ENCODE results near the gene CDH12. TPM values are rescaled to one million over a fixed set of nuclear protein-coding genes. Genes with fewer than 3 reads are reported as not detected.

CDH12 gene
- polyA plus RNA-seq, 2 of the 4 experiments (the other 2 are of a cell fraction) = 0.04 TPM; not detected in 1

DNA sequence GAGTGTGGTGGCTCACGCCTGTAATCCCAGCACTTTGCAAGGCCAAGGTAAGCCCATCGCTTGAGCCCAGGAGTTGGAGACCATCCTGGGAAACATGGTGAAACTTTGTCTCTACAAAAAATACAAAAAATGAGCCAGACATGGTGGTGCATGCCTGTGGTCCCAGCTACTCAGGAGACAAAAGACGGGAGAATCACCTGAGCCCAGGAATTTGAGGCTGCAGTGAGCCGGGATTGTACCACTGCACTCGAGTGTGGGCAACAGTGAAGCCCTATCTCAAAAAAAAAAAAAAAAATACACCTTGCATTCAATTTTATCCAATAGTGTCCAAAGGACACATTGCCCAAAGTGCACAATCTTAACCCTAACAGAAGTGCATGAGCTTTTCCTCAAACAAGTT lies 372.8 kb downstream of the CDH12 start:
- ChIA-PET POLR2A (no interaction called here), CTCF (no interaction called here)
- Histone ChIP-seq H3K4me1 (no peaks in the 10 kb centered on the region), H3K4me2 (no peak overlapping the region), H3K4me3 (no peak overlapping the region), H3K9me3 (no peaks in the 10 kb centered on the region), H3K27ac (no peak overlapping the region)
- ATAC-seq (no peak), DNase-seq (ENCODE audit: low read depth in 1 of 2, low spot score in 1 of 2) (no peak), FAIRE-seq (no peak)
- WGBS (ENCODE audit: missing lambda C conversion rate) = 7% methylated on average over 5 of the region's 5 CpGs
- no peak for TF ChIP-seq NPAS2 (CRISPR knock-in tag; IDR thresholded peaks at IDR 0.05; ENCODE audit: borderline replicate concordance)
- TF ChIP-seq ESRRA (IDR thresholded peaks at IDR 0.05; ENCODE audit: borderline replicate concordance, low read length) = no peak
- TF ChIP-seq, protein P1, sequence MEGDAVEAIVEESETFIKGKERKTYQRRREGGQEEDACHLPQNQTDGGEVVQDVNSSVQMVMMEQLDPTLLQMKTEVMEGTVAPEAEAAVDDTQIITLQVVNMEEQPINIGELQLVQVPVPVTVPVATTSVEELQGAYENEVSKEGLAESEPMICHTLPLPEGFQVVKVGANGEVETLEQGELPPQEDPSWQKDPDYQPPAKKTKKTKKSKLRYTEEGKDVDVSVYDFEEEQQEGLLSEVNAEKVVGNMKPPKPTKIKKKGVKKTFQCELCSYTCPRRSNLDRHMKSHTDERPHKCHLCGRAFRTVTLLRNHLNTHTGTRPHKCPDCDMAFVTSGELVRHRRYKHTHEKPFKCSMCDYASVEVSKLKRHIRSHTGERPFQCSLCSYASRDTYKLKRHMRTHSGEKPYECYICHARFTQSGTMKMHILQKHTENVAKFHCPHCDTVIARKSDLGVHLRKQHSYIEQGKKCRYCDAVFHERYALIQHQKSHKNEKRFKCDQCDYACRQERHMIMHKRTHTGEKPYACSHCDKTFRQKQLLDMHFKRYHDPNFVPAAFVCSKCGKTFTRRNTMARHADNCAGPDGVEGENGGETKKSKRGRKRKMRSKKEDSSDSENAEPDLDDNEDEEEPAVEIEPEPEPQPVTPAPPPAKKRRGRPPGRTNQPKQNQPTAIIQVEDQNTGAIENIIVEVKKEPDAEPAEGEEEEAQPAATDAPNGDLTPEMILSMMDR (IDR thresholded peaks at IDR 0.05) = no peak
- no peak for TF ChIP-seq CBX8 (IDR thresholded peaks at IDR 0.05)
- TF ChIP-seq JUNB (IDR thresholded peaks at IDR 0.05) = no peak
- TF ChIP-seq, protein P2, sequence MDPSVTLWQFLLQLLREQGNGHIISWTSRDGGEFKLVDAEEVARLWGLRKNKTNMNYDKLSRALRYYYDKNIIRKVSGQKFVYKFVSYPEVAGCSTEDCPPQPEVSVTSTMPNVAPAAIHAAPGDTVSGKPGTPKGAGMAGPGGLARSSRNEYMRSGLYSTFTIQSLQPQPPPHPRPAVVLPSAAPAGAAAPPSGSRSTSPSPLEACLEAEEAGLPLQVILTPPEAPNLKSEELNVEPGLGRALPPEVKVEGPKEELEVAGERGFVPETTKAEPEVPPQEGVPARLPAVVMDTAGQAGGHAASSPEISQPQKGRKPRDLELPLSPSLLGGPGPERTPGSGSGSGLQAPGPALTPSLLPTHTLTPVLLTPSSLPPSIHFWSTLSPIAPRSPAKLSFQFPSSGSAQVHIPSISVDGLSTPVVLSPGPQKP (IDR thresholded peaks at IDR 0.05; ENCODE audit: low read depth, low read length) = no peak
- no peak for TF ChIP-seq POLR2A (IDR thresholded peaks at IDR 0.05; ENCODE audit: low read length)
- TF ChIP-seq, protein P3, sequence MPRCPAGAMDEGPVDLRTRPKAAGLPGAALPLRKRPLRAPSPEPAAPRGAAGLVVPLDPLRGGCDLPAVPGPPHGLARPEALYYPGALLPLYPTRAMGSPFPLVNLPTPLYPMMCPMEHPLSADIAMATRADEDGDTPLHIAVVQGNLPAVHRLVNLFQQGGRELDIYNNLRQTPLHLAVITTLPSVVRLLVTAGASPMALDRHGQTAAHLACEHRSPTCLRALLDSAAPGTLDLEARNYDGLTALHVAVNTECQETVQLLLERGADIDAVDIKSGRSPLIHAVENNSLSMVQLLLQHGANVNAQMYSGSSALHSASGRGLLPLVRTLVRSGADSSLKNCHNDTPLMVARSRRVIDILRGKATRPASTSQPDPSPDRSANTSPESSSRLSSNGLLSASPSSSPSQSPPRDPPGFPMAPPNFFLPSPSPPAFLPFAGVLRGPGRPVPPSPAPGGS (IDR thresholded peaks at IDR 0.05) = no peak
- no peak for TF ChIP-seq EHF (CRISPR knock-in tag; IDR thresholded peaks at IDR 0.05)
- no peak for TF ChIP-seq HOXB13 (CRISPR knock-in tag; IDR thresholded peaks at IDR 0.05; ENCODE audit: low read depth)
- no peak for TF ChIP-seq RFX5 (IDR thresholded peaks at IDR 0.05)
- no peak for TF ChIP-seq MYC (IDR thresholded peaks at IDR 0.05; ENCODE audit: borderline replicate concordance, low read length)
- TF ChIP-seq ZFP36 (IDR thresholded peaks at IDR 0.05; ENCODE audit: borderline replicate concordance, partially characterized antibody) = no peak
- TF ChIP-seq, protein P4, sequence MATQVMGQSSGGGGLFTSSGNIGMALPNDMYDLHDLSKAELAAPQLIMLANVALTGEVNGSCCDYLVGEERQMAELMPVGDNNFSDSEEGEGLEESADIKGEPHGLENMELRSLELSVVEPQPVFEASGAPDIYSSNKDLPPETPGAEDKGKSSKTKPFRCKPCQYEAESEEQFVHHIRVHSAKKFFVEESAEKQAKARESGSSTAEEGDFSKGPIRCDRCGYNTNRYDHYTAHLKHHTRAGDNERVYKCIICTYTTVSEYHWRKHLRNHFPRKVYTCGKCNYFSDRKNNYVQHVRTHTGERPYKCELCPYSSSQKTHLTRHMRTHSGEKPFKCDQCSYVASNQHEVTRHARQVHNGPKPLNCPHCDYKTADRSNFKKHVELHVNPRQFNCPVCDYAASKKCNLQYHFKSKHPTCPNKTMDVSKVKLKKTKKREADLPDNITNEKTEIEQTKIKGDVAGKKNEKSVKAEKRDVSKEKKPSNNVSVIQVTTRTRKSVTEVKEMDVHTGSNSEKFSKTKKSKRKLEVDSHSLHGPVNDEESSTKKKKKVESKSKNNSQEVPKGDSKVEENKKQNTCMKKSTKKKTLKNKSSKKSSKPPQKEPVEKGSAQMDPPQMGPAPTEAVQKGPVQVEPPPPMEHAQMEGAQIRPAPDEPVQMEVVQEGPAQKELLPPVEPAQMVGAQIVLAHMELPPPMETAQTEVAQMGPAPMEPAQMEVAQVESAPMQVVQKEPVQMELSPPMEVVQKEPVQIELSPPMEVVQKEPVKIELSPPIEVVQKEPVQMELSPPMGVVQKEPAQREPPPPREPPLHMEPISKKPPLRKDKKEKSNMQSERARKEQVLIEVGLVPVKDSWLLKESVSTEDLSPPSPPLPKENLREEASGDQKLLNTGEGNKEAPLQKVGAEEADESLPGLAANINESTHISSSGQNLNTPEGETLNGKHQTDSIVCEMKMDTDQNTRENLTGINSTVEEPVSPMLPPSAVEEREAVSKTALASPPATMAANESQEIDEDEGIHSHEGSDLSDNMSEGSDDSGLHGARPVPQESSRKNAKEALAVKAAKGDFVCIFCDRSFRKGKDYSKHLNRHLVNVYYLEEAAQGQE (IDR thresholded peaks at IDR 0.05) = no peak
- TF ChIP-seq, protein P5, sequence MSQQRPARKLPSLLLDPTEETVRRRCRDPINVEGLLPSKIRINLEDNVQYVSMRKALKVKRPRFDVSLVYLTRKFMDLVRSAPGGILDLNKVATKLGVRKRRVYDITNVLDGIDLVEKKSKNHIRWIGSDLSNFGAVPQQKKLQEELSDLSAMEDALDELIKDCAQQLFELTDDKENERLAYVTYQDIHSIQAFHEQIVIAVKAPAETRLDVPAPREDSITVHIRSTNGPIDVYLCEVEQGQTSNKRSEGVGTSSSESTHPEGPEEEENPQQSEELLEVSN (IDR thresholded peaks at IDR 0.05; ENCODE audit: borderline replicate concordance, low read depth) = no peak
- no peak for TF ChIP-seq PHF8 (IDR thresholded peaks at IDR 0.05; ENCODE audit: borderline replicate concordance, low read depth)

DNA sequence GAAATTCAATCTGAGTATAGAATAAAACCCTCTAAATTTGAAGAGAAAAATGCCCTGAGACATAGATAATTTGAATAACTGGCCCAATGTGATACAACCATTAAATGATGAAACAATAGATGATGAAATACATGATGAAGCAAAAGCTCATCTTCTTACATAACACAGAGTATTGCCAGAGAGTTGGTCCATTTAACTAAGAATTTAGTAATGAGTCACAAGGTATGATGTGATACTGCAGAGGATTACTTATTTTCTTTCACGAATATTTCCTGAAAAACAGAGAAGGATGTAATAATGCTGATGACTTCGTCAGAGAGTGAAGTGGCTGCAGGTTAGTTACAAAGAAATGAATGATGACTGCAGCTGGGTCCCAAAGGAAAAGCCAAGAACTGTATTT lies 379.3 kb downstream of the CDH12 start:
- ChIA-PET POLR2A (no interaction called here), CTCF (no interaction called here)
- DNase-seq (ENCODE audit: low read depth in 1 of 2, low spot score in 1 of 2) = no peak
- H3K4me1 ChIP-seq = no peaks in the 10 kb centered on the region
- no peaks in the 10 kb centered on the region for H3K9me3 ChIP-seq
- FAIRE-seq = no peak
- TF ChIP-seq RFX5 (IDR thresholded peaks at IDR 0.05) (no peak), NFE2L2 (conservative IDR thresholded peaks at IDR 0.05; ENCODE audit: low read length) (no peak), POLR2A (IDR thresholded peaks at IDR 0.05; ENCODE audit: low read length) (no peak), JUNB (IDR thresholded peaks at IDR 0.05) (no peak), TFCP2L1 (CRISPR knock-in tag; IDR thresholded peaks at IDR 0.05) (no peak), KDM1A (IDR thresholded peaks at IDR 0.05; ENCODE audit: low read depth) (no peak), HOXB13 (CRISPR knock-in tag; IDR thresholded peaks at IDR 0.05; ENCODE audit: low read depth) (no peak), BHLHE40 (IDR thresholded peaks at IDR 0.05; ENCODE audit: low read depth, low read length) (no peak), FOSB (CRISPR knock-in tag; IDR thresholded peaks at IDR 0.05) (no peak), TP53 (CRISPR knock-in tag; IDR thresholded peaks at IDR 0.05) (no peak), MAFK (IDR thresholded peaks at IDR 0.05; ENCODE audit: partially characterized antibody) (no peak)
- TF ChIP-seq, protein P6, sequence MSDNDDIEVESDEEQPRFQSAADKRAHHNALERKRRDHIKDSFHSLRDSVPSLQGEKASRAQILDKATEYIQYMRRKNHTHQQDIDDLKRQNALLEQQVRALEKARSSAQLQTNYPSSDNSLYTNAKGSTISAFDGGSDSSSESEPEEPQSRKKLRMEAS (IDR thresholded peaks at IDR 0.05) = no peak
- TF ChIP-seq, protein P7, sequence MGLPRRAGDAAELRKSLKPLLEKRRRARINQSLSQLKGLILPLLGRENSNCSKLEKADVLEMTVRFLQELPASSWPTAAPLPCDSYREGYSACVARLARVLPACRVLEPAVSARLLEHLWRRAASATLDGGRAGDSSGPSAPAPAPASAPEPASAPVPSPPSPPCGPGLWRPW (IDR thresholded peaks at IDR 0.05) = no peak
- H3K27ac ChIP-seq = no peak overlapping the region
- no peak for ATAC-seq
- no peak overlapping the region for H3K4me3 ChIP-seq
- no peak overlapping the region for H3K4me2 ChIP-seq
- 8% methylated on average over 2 of the region's 2 CpGs for WGBS (ENCODE audit: missing lambda C conversion rate)
